A375 (cell line): ENCODE data around the gene KIF4A. TPM values are rescaled to one million over a fixed set of nuclear protein-coding genes. Genes with fewer than 3 reads are reported as not detected.

ENCODE experiments used
- small RNA-seq: library from RNA; depleted of rRNA; stranded (forward); fragments of <200 nt; gene quantifications from one replicate; pipeline ENCODE3, GENCODE V24; 2014
- total RNA-seq: library from RNA; depleted of rRNA; stranded (reverse); fragments of >200 nt; shearing (Covaris generic); gene quantifications from 2 replicates; pipeline ENCODE4 v1.2.3, GENCODE V29; 2014; rRNA removed

Gene KIF4A, protein sequence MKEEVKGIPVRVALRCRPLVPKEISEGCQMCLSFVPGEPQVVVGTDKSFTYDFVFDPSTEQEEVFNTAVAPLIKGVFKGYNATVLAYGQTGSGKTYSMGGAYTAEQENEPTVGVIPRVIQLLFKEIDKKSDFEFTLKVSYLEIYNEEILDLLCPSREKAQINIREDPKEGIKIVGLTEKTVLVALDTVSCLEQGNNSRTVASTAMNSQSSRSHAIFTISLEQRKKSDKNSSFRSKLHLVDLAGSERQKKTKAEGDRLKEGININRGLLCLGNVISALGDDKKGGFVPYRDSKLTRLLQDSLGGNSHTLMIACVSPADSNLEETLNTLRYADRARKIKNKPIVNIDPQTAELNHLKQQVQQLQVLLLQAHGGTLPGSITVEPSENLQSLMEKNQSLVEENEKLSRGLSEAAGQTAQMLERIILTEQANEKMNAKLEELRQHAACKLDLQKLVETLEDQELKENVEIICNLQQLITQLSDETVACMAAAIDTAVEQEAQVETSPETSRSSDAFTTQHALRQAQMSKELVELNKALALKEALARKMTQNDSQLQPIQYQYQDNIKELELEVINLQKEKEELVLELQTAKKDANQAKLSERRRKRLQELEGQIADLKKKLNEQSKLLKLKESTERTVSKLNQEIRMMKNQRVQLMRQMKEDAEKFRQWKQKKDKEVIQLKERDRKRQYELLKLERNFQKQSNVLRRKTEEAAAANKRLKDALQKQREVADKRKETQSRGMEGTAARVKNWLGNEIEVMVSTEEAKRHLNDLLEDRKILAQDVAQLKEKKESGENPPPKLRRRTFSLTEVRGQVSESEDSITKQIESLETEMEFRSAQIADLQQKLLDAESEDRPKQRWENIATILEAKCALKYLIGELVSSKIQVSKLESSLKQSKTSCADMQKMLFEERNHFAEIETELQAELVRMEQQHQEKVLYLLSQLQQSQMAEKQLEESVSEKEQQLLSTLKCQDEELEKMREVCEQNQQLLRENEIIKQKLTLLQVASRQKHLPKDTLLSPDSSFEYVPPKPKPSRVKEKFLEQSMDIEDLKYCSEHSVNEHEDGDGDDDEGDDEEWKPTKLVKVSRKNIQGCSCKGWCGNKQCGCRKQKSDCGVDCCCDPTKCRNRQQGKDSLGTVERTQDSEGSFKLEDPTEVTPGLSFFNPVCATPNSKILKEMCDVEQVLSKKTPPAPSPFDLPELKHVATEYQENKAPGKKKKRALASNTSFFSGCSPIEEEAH
- total RNA-seq = 29.9 and 32.9 TPM in 2 replicates

DNA sequence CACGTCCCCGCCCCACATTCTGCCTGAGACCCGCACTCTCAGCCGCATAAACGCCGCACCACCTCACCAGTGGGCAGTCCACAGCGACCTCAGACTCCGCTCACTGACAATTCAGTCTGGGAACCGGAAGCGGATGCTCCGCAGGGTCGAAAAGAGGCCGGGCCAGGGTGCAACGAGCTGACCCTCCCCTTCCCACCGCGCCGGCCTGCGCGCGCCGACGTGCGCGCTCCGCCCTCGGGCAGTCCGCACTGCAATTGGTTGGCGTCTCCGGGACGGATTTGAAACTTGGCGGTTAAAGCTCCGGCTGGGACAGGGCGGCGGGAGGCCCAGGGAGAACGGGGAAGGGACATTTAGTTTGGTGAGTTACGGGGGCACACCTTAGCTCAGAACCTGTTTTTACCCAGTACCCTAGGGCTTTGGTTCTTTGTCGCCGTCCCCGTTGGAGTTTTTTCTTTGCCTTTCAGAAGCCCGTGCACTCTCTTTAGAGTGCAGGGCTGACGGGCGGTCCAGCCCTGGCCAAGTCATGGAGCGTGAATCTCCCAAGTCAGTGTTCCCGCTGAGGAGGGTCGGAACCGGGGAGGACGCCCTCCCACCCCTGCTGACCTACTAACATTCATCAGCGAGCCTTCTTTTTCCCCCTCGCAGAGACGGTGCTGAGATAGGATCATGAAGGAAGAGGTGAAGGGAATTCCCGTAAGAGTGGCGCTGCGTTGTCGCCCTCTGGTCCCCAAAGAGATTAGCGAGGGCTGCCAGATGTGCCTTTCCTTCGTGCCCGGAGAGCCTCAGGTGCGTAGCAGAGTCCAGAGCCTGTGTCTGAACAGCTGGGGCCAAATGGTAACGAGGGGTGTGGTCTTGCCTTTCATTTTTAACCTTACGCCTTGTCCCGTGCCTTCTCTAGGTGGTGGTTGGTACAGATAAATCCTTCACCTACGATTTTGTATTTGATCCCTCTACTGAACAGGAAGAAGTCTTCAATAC, at the start of gene KIF4A, which contains the start of gene PDZD11:
Gene KIF4A (plus strand): TSS at position 312 of the 978 bp plus-strand sequence. CDS start 355 bp downstream, at position 667.
Gene PDZD11 (minus strand): TSS at position 135 of the 978 bp plus-strand sequence. CDS start 586 bp downstream, outside the sequence.

GRCh38 chrX:70260104-70260503, 29.8 kb upstream of the KIF4A start, which contains the start of gene P2RY4:
Gene P2RY4, minus strand, starts transcription at chrX:70260204. Its CDS starts 580 bp downstream, at chrX:70259624.

GRCh38 chrX:70268034-70268433, 21.9 kb upstream of the KIF4A start, which contains the start of gene ARR3:
Gene ARR3, plus strand, starts transcription at chrX:70268334. Its CDS starts 1,052 bp downstream, at chrX:70269386.

DNA sequence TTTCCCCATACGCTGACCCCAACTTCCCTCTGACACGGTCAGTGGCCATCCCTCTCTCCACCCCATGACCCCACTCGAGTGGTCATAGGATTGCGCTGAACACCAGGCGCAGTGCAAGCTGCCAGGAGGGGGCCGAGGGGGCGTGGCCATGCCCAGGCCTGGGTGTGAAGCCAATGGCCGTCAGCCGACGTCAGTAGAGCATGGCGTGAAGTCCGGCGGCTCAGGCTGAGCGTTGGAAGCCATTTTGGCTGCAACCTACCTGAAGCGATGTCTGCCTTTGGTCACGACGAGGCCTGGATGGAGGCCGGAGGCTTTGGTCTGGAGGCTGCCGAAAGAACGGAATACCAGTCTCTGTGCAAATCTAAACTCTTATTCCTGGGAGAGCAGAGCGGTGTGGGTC, 8.0 kb upstream of the KIF4A start, which contains the start of gene RAB41:
Gene RAB41 (plus strand): TSS at position 222 of the 400 bp plus-strand sequence. CDS start 46 bp downstream, at position 268.

GRCh38 chrX:70422851-70423341, 133.0 kb downstream of the KIF4A start, which contains the start of gene GDPD2:
Gene GDPD2, plus strand, starts transcription at chrX:70423314. Its CDS starts 1,671 bp downstream, at chrX:70424985.

DNA sequence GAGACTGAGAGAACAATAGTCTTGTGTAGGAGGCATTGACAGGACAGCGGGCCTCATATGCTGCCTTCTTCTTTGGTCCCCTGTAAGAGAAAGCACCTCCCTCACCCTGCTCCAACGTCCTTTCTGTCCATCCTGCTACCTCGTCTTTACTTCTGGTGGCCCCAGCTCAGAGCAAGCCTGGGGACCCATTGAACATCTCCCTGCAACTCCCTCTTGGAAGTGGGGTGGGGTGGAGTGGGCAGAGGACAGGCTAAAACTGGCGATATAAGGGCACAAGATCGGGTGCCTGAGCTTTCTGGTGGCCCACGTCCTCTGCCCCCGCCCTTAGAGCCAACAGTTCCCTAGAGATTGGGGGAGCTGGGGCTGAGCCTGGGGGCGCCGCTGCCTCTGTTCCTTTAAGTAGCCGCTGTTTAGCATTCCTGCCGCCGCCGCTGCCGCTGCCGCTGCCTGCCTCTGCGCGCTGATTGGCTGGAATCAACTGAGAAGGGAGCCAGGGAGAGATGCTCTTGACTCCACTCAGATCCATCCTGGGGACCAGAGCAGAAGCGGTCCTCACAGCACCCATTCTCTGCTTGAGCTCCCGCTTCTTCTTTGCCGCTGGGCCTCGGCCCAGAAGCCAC, 154.5 kb downstream of the KIF4A start, which contains the start of gene DLG3:
Gene DLG3 (plus strand): TSS at position 510 of the 620 bp plus-strand sequence. CDS start 367 bp downstream, outside the sequence.

Small RNA genes within 50 kb of the gene (small RNA-seq; reads per million reads assigned to genes)
- gene RNA5SP507 = 0.75 reads per million, percentile 44 among the genes with 10 or more reads in this experiment
- not detected for gene RNU4-81P
- gene RNY4P23 = 0.46 reads per million, percentile 17 among the genes with 10 or more reads in this experiment

Other genes starting within 250 kb of the KIF4A start
- gene AWAT2, start 240.2 kb upstream of the KIF4A start, total RNA-seq = not detected in 2 replicates
- not detected in 2 replicates for gene OTUD6A, start 227.6 kb upstream of the KIF4A start, total RNA-seq
- 56.6 and 71.3 TPM in 2 replicates for gene IGBP1, start 156.7 kb upstream of the KIF4A start, total RNA-seq
- gene DGAT2L6, start 112.6 kb upstream of the KIF4A start, total RNA-seq = not detected in 2 replicates
- not detected in 2 replicates for gene AWAT1, start 55.4 kb upstream of the KIF4A start, total RNA-seq
- gene P2RY4, start 29.9 kb upstream of the KIF4A start, total RNA-seq = not detected in 2 replicates
- gene ARR3, start 21.8 kb upstream of the KIF4A start, total RNA-seq = not detected in 2 replicates
- not detected in 2 replicates for gene RAB41, start 7.9 kb upstream of the KIF4A start, total RNA-seq
- 42.7 and 49.4 TPM in 2 replicates for gene PDZD11, start 177 bp upstream of the KIF4A start, total RNA-seq
- 0.04 TPM in 1 of 2 replicates, not detected in the other for gene GDPD2, start 133.2 kb downstream of the KIF4A start, total RNA-seq
- 6.2 and 6.7 TPM in 2 replicates for gene DLG3, start 154.7 kb downstream of the KIF4A start, total RNA-seq